HG03103 (cell line): Measurements from ENCODE around the gene GSK3B.
"Not testable (repeated sequence)": the region's sequence is repeated elsewhere in the genome, so short reads cannot be mapped to it uniquely, and the experiment has no call there.

ENCODE experiments used
- ATAC-seq: cut with Tn5 transposase; IDR thresholded peaks from one replicate; pipeline ENCODE4 v1.9.1; 2021; ENCODE audit warnings: low read depth; ENCODE audit not compliant: unreplicated experiment

Gene GSK3B

GRCh38 chr3:120059081-120059864, 35.0 kb downstream of the GSK3B start:
- ATAC-seq: no peak

- no peak for ATAC-seq
Observed at GRCh38 chr3:120057626-120058025, 36.6 kb downstream of the GSK3B start.

GRCh38 chr3:120057029-120057428, 37.2 kb downstream of the GSK3B start:
- no peak for ATAC-seq

GRCh38 chr3:120053647-120054046, 40.6 kb downstream of the GSK3B start:
- not testable (repeated sequence) for ATAC-seq

GRCh38 chr3:120052677-120053076, 41.6 kb downstream of the GSK3B start:
- no peak for ATAC-seq

- peak; percentile 72 for ATAC-seq
Observed at GRCh38 chr3:120052225-120052624, 42.0 kb downstream of the GSK3B start.

GRCh38 chr3:120051570-120051969, 42.7 kb downstream of the GSK3B start:
- ATAC-seq: not testable (repeated sequence)

GRCh38 chr3:120049881-120050539, 44.2 kb downstream of the GSK3B start:
- no peak for ATAC-seq

GRCh38 chr3:120049072-120049471, 45.2 kb downstream of the GSK3B start:
- no peak for ATAC-seq

GRCh38 chr3:120048355-120049041, 45.7 kb downstream of the GSK3B start:
- ATAC-seq: no peak

GRCh38 chr3:120047686-120048085, 46.6 kb downstream of the GSK3B start:
- no peak for ATAC-seq

- ATAC-seq: no peak
Observed at GRCh38 chr3:120040813-120041377, 53.4 kb downstream of the GSK3B start.

GRCh38 chr3:120039642-120040610, 54.3 kb downstream of the GSK3B start:
- no peak for ATAC-seq

GRCh38 chr3:120033596-120033995, 60.7 kb downstream of the GSK3B start:
- ATAC-seq: no peak

GRCh38 chr3:120031561-120031960, 62.7 kb downstream of the GSK3B start:
- no peak for ATAC-seq

GRCh38 chr3:120029749-120030148, 64.5 kb downstream of the GSK3B start:
- ATAC-seq: no peak

- ATAC-seq: no peak
Observed at GRCh38 chr3:120028271-120029047, 65.8 kb downstream of the GSK3B start.

GRCh38 chr3:120027226-120027625, 67.0 kb downstream of the GSK3B start:
- no peak for ATAC-seq

GRCh38 chr3:120025520-120025919, 68.7 kb downstream of the GSK3B start:
- ATAC-seq: no peak
